ENCODE data around the gene C10orf105. TPM values are rescaled to one million over a fixed set of nuclear protein-coding genes. Genes with fewer than 3 reads are reported as not detected.

C10orf105 gene
- total and polyA plus RNA-seq, 2 of the 8 experiments (the other 6 are each of a cell fraction or from before 2014, with no cell fraction given) = 0.71 to 0.73 TPM

DNA sequence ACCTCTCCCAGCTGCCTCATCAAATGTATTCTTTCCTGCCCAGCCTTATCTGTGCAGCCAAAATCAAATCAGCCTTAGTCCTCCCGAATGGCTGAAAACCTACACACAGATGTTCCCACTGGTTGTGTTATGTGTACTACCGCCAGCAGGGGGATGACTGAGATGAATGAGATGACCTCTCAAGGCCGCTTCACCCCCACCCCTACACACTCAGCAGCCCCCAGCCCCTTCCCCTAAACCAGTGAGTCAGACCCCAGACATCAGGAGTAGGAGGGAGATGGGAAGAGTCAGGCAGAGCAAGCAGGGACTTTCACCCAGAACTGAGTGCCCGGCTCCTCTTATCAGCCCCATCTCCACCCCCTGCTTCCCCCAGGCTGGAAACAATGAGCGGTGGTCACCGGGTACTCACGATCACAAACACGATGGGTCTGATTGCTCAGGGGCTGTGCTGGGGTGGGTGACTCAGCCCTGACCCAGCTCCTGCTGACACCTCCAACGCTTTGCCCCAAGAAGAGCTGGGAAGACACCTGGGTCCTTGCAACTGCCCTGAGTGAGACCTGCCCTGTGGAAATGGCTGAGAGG, 6.5 kb upstream of the C10orf105 start:
- Histone ChIP-seq H3K79me1 (ENCODE audit: low read depth, low read length) (no peaks in the 10 kb centered on the region), H4K91ac (replicated peaks; ENCODE audit: insufficient read length, low read length) (peak overlapping the region; percentile 16), H3K23me2 (ENCODE audit: low read depth, low read length) (no peaks in the 10 kb centered on the region), H4K20me1 (replicated peaks in 1 of 2; ENCODE audit: control insufficient read depth in 1 of 2, insufficient read depth in 2 of 2, low read length in 2 of 2) (no peaks in the 10 kb centered on the region), H3K4me1 (replicated peaks in 1 of 4; ENCODE audit: control insufficient read depth in 3 of 4, insufficient read depth in 4 of 4, low read length in 3 of 4) (peaks cover 0 to 4% (median 0%) of the 10 kb centered on the region in 4 experiments; a peak in 1 of 7 replicates), H4K5ac (ENCODE audit: insufficient read length, low read depth, low read length) (no peak overlapping the region), H3K14ac (ENCODE audit: insufficient read length) (no peak overlapping the region), H2BK15ac (ENCODE audit: low read length) (peak overlapping the region; percentile 32; the same call in 1 of the 2 replicates), H3K9me3 (ENCODE audit: insufficient read depth in 2 of 2, low read depth in 1 of 2, low read length in 1 of 2) (no peaks in the 10 kb centered on the region), H3K36me3 (ENCODE audit: control insufficient read depth in 2 of 4, insufficient read depth in 4 of 4, low read length in 3 of 4) (no peaks in the 10 kb centered on the region), H2AFZ (ENCODE audit: low read length) (no peak overlapping the region), H3K4me3 (ENCODE audit: extremely low read depth in 1 of 4, insufficient read depth in 2 of 4, low read depth in 3 of 4, low read length in 4 of 4) (no peak overlapping the region), H4K8ac (ENCODE audit: extremely low read depth, insufficient read depth, low read length) (no peak overlapping the region), H2BK5ac (ENCODE audit: low read depth, low read length) (no peak overlapping the region), H3K23ac (ENCODE audit: insufficient read length) (no peak overlapping the region), H3K9ac (replicated peaks in 1 of 4; ENCODE audit: extremely low read depth in 1 of 4, low read depth in 3 of 4, low read length in 3 of 4) (no peak overlapping the region), H3K27me3 (replicated peaks in 1 of 4; ENCODE audit: control insufficient read depth in 3 of 4, extremely low read depth in 1 of 4, insufficient read depth in 3 of 4, low read length in 3 of 4) (no peaks in the 10 kb centered on the region; a peak in 2 of 7 replicates), H2BK12ac (ENCODE audit: low read depth, low read length) (no peak overlapping the region), H3K27ac (ENCODE audit: low read depth, low read length) (no peak overlapping the region), H2AK5ac (ENCODE audit: low read depth, low read length) (no peak overlapping the region), H3K18ac (ENCODE audit: extremely low read depth, low read length) (peak overlapping the region; percentile 10; the same call in 1 of the 2 replicates), H3K79me2 (ENCODE audit: control insufficient read depth in 1 of 2, insufficient read depth in 2 of 2, low read length in 2 of 2) (no peaks in the 10 kb centered on the region), H2BK20ac (ENCODE audit: low read length) (no peak overlapping the region), H3K4ac (replicated peaks; ENCODE audit: insufficient read length, low read depth, low read length) (no peak overlapping the region), H2BK120ac (replicated peaks; ENCODE audit: low read depth, low read length) (no peak overlapping the region), H3K56ac (replicated peaks; ENCODE audit: insufficient read length, low read depth, low read length) (no peak overlapping the region), H3K4me2 (ENCODE audit: insufficient read depth in 1 of 2, low read depth in 2 of 2, low read length in 2 of 2) (no peak overlapping the region)
- ChIA-PET POLR2A (ENCODE audit: partially characterized antibody) (no interaction called here), CTCF (ENCODE audit: partially characterized antibody) (interaction anchor here (0.9 to 4.9 kb wide), 19 partner anchors 9 to 350 kb away, joined by 3 to 23 read pairs (median 4); partner anchors contain the start of gene VSIR)
- WGBS, 2 experiments (ENCODE audit: extremely low coverage in 1 of 2, insufficient coverage in 1 of 2, insufficient read length in 1 of 2, insufficient replicate concordance in 2 of 2, low coverage in 1 of 2, low lambda C conversion rate in 2 of 2, missing lambda C conversion rate in 1 of 2) = 68% methylated on average over 9 of the region's 9 CpGs; no CpG with 5 or more reads in 1 of the 2 experiments
- TF ChIP-seq BACH1 (IDR thresholded peaks at IDR 0.05; ENCODE audit: low read length) (no peak), SP1 (IDR thresholded peaks at IDR 0.05; ENCODE audit: low read depth, low read length) (no peak), KDM1A (IDR thresholded peaks at IDR 0.05; ENCODE audit: borderline replicate concordance, low read length) (no peak), RAD21 (IDR thresholded peaks at IDR 0.05 in 1 of 2, conservative IDR thresholded peaks at IDR 0.05 in 1 of 2; ENCODE audit: low read depth in 2 of 2, low read length in 2 of 2) (peak in 1 of 2 experiments; percentile 34; a peak in 3 of 4 replicates)
- TF ChIP-seq, protein P1, sequence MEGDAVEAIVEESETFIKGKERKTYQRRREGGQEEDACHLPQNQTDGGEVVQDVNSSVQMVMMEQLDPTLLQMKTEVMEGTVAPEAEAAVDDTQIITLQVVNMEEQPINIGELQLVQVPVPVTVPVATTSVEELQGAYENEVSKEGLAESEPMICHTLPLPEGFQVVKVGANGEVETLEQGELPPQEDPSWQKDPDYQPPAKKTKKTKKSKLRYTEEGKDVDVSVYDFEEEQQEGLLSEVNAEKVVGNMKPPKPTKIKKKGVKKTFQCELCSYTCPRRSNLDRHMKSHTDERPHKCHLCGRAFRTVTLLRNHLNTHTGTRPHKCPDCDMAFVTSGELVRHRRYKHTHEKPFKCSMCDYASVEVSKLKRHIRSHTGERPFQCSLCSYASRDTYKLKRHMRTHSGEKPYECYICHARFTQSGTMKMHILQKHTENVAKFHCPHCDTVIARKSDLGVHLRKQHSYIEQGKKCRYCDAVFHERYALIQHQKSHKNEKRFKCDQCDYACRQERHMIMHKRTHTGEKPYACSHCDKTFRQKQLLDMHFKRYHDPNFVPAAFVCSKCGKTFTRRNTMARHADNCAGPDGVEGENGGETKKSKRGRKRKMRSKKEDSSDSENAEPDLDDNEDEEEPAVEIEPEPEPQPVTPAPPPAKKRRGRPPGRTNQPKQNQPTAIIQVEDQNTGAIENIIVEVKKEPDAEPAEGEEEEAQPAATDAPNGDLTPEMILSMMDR (IDR thresholded peaks at IDR 0.05; ENCODE audit: control extremely low read depth in 1 of 3, insufficient read depth in 1 of 3, low read depth in 1 of 3, low read length in 3 of 3) = peak; percentile 52 to 61 (median 59); a peak in 3 of 4 replicates
- DNase-seq (ENCODE audit: low read depth in 1 of 2, low spot score in 2 of 2) = no peak
- FAIRE-seq = peak; percentile 65
